ENCODE results near the gene TACR1.

GRCh38 chr2:75097831-75098230, 101.5 kb downstream of the TACR1 start:
- TF ChIP-seq EZH2 (IDR thresholded peaks at IDR 0.05; ENCODE audit: borderline replicate concordance, insufficient read depth, low read depth, low read length, poor library complexity, severe bottlenecking), result no peak
- TF ChIP-seq, protein P1, sequence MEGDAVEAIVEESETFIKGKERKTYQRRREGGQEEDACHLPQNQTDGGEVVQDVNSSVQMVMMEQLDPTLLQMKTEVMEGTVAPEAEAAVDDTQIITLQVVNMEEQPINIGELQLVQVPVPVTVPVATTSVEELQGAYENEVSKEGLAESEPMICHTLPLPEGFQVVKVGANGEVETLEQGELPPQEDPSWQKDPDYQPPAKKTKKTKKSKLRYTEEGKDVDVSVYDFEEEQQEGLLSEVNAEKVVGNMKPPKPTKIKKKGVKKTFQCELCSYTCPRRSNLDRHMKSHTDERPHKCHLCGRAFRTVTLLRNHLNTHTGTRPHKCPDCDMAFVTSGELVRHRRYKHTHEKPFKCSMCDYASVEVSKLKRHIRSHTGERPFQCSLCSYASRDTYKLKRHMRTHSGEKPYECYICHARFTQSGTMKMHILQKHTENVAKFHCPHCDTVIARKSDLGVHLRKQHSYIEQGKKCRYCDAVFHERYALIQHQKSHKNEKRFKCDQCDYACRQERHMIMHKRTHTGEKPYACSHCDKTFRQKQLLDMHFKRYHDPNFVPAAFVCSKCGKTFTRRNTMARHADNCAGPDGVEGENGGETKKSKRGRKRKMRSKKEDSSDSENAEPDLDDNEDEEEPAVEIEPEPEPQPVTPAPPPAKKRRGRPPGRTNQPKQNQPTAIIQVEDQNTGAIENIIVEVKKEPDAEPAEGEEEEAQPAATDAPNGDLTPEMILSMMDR (IDR thresholded peaks at IDR 0.05), result no peak

All from B cell (primary cell).